ENCODE data around the gene RAB25. TPM values are rescaled to one million over a fixed set of nuclear protein-coding genes. Genes with fewer than 3 reads are reported as not detected.

Gene RAB25
- total RNA-seq, 1 donor from 2014 or later = not detected

GRCh38 chr1:156090840-156091188 lies 29.9 kb downstream of the RAB25 start:
- Mint-ChIP-seq H3K9me3 (ENCODE audit: unreplicated experiment) (peaks cover 2% of the 10 kb centered on the region), H3K4me3 (ENCODE audit: unreplicated experiment) (peak overlapping the region; percentile 53), H3K27ac (ENCODE audit: unreplicated experiment) (peak overlapping the region; percentile 80), H3K27me3 (ENCODE audit: unreplicated experiment) (no peaks in the 10 kb centered on the region), H3K4me1 (ENCODE audit: low read depth, unreplicated experiment) (peaks cover 13% of the 10 kb centered on the region), H3K36me3 (ENCODE audit: unreplicated experiment) (no peaks in the 10 kb centered on the region)
- DNase-seq = peak; percentile 89
- TF ChIP-seq CTCF (IDR thresholded peaks at IDR 0.05; ENCODE audit: partially characterized antibody, unreplicated experiment) = peak; percentile 92

- H3K4me3 Mint-ChIP-seq (ENCODE audit: unreplicated experiment) = no peak overlapping the region
- no peak for TF ChIP-seq CTCF (IDR thresholded peaks at IDR 0.05; ENCODE audit: partially characterized antibody, unreplicated experiment)
- H3K4me1 Mint-ChIP-seq (ENCODE audit: low read depth, unreplicated experiment) = peaks cover 18% of the 10 kb centered on the region
- no peaks in the 10 kb centered on the region for H3K27me3 Mint-ChIP-seq (ENCODE audit: unreplicated experiment)
- H3K27ac Mint-ChIP-seq (ENCODE audit: unreplicated experiment) = no peak overlapping the region
- H3K9me3 Mint-ChIP-seq (ENCODE audit: unreplicated experiment) = peaks cover 5% of the 10 kb centered on the region
- H3K36me3 Mint-ChIP-seq (ENCODE audit: unreplicated experiment) = no peaks in the 10 kb centered on the region
- no peak for DNase-seq
Measured at GRCh38 chr1:156091610-156092009, 30.6 kb downstream of the RAB25 start.

GRCh38 chr1:156095906-156096508 lies 35.0 kb downstream of the RAB25 start:
- peaks cover 4% of the 10 kb centered on the region for H3K27me3 Mint-ChIP-seq (ENCODE audit: unreplicated experiment)
- H3K9me3 Mint-ChIP-seq (ENCODE audit: unreplicated experiment) = peaks cover 14% of the 10 kb centered on the region
- peak overlapping the region; percentile 35 for H3K4me3 Mint-ChIP-seq (ENCODE audit: unreplicated experiment)
- TF ChIP-seq CTCF (IDR thresholded peaks at IDR 0.05; ENCODE audit: partially characterized antibody, unreplicated experiment) = no peak
- no peak for DNase-seq
- peaks cover 26% of the 10 kb centered on the region for H3K4me1 Mint-ChIP-seq (ENCODE audit: low read depth, unreplicated experiment)
- H3K27ac Mint-ChIP-seq (ENCODE audit: unreplicated experiment) = peak overlapping the region; percentile 49
- H3K36me3 Mint-ChIP-seq (ENCODE audit: unreplicated experiment) = no peaks in the 10 kb centered on the region

GRCh38 chr1:156096640-156097391 lies 35.9 kb downstream of the RAB25 start:
- Mint-ChIP-seq H3K4me3 (ENCODE audit: unreplicated experiment) (peak overlapping the region; percentile 70), H3K27ac (ENCODE audit: unreplicated experiment) (peak overlapping the region; percentile 59), H3K4me1 (ENCODE audit: low read depth, unreplicated experiment) (peaks cover 28% of the 10 kb centered on the region), H3K36me3 (ENCODE audit: unreplicated experiment) (no peaks in the 10 kb centered on the region), H3K9me3 (ENCODE audit: unreplicated experiment) (peaks cover 12% of the 10 kb centered on the region), H3K27me3 (ENCODE audit: unreplicated experiment) (peaks cover 4% of the 10 kb centered on the region)
- peak; percentile 86 for TF ChIP-seq CTCF (IDR thresholded peaks at IDR 0.05; ENCODE audit: partially characterized antibody, unreplicated experiment)
- peak; percentile 92 for DNase-seq
